ENCODE measurements around the gene HK1. TPM values are rescaled to one million over a fixed set of nuclear protein-coding genes. Genes with fewer than 3 reads are reported as not detected.

HK1 gene
- total RNA-seq, 4 donors from 2014 or later = 27.3 to 54.0 (median 30.1) TPM

DNA sequence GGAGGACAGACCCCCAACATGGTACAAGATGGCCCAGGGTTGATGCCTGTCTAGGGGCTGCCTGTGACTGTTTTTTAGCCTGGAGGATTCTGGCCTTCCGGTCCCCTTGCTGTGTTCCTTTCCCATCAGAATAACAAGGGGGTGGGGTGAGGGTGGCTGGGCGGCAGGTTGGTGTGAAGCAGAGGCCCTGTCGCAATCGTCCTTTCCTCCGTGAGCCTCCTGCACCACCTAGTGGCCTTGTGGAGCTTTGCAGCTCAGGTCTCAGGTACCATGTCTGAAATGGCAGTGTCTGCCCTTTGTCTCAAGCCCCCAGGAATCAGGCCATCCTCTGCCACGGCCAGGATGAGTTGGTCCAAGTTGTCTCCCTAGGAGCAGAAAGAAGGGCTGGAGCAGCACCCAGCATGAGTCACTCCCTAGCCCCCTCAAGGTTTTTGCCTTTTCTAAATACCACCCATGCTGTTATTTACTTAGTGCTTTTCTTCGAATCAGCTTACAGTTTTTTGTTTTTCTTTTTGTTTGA is 114.2 kb downstream of the HK1 start:
- H3K4me3 ChIP-seq = no peak overlapping the region
- peak overlapping the region in 2 of 4 donors; percentile 14 to 52 for H3K27ac ChIP-seq
- no peaks in the 10 kb centered on the region for H3K27me3 ChIP-seq
- peak; percentile 79 to 91 for DNase-seq (ENCODE audit: low spot score in 2 of 2)
- H3K36me3 ChIP-seq = peaks cover 0 to 72% (median 3%) of the 10 kb centered on the region in 3 donors
- TF ChIP-seq EP300 (IDR thresholded peaks at IDR 0.05) = peak in 1 of 2 donors; percentile 30
- TF ChIP-seq, protein P1, sequence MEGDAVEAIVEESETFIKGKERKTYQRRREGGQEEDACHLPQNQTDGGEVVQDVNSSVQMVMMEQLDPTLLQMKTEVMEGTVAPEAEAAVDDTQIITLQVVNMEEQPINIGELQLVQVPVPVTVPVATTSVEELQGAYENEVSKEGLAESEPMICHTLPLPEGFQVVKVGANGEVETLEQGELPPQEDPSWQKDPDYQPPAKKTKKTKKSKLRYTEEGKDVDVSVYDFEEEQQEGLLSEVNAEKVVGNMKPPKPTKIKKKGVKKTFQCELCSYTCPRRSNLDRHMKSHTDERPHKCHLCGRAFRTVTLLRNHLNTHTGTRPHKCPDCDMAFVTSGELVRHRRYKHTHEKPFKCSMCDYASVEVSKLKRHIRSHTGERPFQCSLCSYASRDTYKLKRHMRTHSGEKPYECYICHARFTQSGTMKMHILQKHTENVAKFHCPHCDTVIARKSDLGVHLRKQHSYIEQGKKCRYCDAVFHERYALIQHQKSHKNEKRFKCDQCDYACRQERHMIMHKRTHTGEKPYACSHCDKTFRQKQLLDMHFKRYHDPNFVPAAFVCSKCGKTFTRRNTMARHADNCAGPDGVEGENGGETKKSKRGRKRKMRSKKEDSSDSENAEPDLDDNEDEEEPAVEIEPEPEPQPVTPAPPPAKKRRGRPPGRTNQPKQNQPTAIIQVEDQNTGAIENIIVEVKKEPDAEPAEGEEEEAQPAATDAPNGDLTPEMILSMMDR (IDR thresholded peaks at IDR 0.05) = peak; percentile 90 to 97 (median 96)
- TF ChIP-seq POLR2A (IDR thresholded peaks at IDR 0.05) = no peak
- 11 to 13% methylated on average over 7 of the region's 7 CpGs for whole genome bisulfite sequencing, 2 donors
- no peaks in the 10 kb centered on the region for H3K9me3 ChIP-seq
- H3K4me1 ChIP-seq = peaks cover 0 to 15% (median 3%) of the 10 kb centered on the region in 4 donors

DNA sequence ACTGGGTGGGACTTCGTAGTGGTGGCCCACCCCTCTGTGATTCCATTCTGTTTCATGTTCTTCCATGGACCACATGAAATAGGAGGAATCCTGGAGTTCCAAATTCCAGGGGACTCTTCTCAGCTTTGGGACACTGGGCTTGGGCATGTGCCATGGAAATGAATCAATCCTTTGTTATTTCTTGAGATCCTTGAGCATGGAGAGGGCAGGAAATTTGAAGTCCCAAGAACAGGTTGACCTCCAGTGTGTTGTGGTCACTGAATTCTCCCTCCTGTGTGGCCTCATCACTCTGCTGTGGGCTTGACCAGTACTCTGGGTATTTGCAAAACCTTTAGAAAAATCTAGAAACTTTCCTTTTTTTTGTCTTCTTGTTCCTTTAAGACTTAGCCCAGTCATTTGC is 115.7 kb downstream of the HK1 start:
- 40 to 52% methylated on average over 1 of the region's 1 CpG for WGBS, 2 donors
- Histone ChIP-seq H3K36me3 (peaks cover 0 to 65% (median 3%) of the 10 kb centered on the region in 3 donors), H3K27ac (no peak overlapping the region), H3K4me3 (no peak overlapping the region), H3K4me1 (peaks cover 0 to 17% (median 3%) of the 10 kb centered on the region in 4 donors), H3K27me3 (no peaks in the 10 kb centered on the region), H3K9me3 (no peaks in the 10 kb centered on the region)
- TF ChIP-seq POLR2A (IDR thresholded peaks at IDR 0.05) (no peak), EP300 (IDR thresholded peaks at IDR 0.05) (no peak)
- TF ChIP-seq, protein P1 (IDR thresholded peaks at IDR 0.05) = no peak
- no peak for DNase-seq (ENCODE audit: low spot score in 2 of 2)

DNA sequence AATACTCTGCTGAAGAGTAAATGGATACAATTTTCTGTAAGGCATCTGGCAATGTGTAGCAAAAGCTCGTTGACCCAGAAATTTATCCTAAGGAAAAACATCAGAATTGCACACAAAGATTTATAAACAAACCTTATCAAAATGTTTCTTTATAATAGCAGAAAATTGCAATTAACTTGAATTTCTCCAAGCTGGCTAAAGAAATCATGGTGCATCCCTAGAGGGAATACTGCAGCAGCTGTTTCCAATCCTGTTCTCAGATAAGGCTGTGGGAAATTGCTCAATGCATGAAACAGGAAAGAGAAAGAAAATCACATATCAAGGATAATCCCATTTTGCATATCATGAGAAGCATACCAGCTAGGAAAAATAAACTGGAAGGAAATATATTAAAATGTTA is 119.7 kb downstream of the HK1 start:
- 68 to 73% methylated on average over 1 of the region's 1 CpG for WGBS, 2 donors
- Histone ChIP-seq H3K4me1 (peaks cover 0 to 2% (median 0%) of the 10 kb centered on the region in 4 donors), H3K27me3 (no peaks in the 10 kb centered on the region), H3K36me3 (peaks cover 0 to 69% (median 3%) of the 10 kb centered on the region in 3 donors), H3K27ac (no peak overlapping the region), H3K4me3 (no peak overlapping the region), H3K9me3 (no peaks in the 10 kb centered on the region)
- TF ChIP-seq, protein P1 (IDR thresholded peaks at IDR 0.05) = no peak
- DNase-seq (ENCODE audit: low spot score in 2 of 2) = no peak

DNA sequence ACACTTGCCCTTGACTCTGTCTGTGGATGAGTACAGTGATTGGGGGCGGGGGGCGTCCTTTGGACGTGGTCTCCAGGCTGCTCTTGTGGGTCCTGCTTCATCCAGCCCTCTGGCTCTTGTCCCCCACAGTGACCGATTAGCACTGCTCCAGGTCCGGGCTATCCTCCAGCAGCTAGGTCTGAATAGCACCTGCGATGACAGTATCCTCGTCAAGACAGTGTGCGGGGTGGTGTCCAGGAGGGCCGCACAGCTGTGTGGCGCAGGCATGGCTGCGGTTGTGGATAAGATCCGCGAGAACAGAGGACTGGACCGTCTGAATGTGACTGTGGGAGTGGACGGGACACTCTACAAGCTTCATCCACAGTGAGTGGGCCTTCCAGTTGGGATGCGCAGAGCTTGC is 120.2 kb downstream of the HK1 start:
- H3K4me3 ChIP-seq = no peak overlapping the region
- H3K27me3 ChIP-seq = no peaks in the 10 kb centered on the region
- no peak overlapping the region for H3K27ac ChIP-seq
- H3K9me3 ChIP-seq = no peaks in the 10 kb centered on the region
- DNase-seq (ENCODE audit: low spot score in 2 of 2) = no peak
- TF ChIP-seq, protein P1 (IDR thresholded peaks at IDR 0.05) = no peak
- TF ChIP-seq POLR2A (IDR thresholded peaks at IDR 0.05) (no peak), EP300 (IDR thresholded peaks at IDR 0.05) (no peak)
- H3K4me1 ChIP-seq = peaks cover 0 to 2% (median 0%) of the 10 kb centered on the region in 4 donors
- 75 to 79% methylated on average over 16 of the region's 16 CpGs for WGBS, 2 donors
- peaks cover 0 to 69% (median 3%) of the 10 kb centered on the region in 3 donors for H3K36me3 ChIP-seq

DNA sequence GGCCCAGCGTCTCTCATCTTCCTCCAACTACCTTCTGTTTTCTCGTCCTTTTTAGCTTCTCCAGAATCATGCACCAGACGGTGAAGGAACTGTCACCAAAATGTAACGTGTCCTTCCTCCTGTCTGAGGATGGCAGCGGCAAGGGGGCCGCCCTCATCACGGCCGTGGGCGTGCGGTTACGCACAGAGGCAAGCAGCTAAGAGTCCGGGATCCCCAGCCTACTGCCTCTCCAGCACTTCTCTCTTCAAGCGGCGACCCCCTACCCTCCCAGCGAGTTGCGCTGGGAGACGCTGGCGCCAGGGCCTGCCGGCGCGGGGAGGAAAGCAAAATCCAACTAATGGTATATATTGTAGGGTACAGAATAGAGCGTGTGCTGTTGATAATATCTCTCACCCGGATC is 122.6 kb downstream of the HK1 start:
- DNase-seq (ENCODE audit: low spot score in 2 of 2) = no peak
- Histone ChIP-seq H3K27ac (no peak overlapping the region), H3K27me3 (no peaks in the 10 kb centered on the region), H3K36me3 (peaks cover 0 to 45% (median 0%) of the 10 kb centered on the region in 3 donors), H3K9me3 (no peaks in the 10 kb centered on the region), H3K4me3 (no peak overlapping the region), H3K4me1 (peaks cover 0 to 9% (median 3%) of the 10 kb centered on the region in 4 donors)
- WGBS, 2 donors = 90 to 96% methylated on average over 16 to 23 of the region's 23 CpGs
- TF ChIP-seq POLR2A (IDR thresholded peaks at IDR 0.05) (no peak), EP300 (IDR thresholded peaks at IDR 0.05) (no peak)
- TF ChIP-seq, protein P1 (IDR thresholded peaks at IDR 0.05) = no peak

All from tibial nerve (tissue), 4 donors.